ENCODE measurements around the gene PER3. TPM values are rescaled to one million over a fixed set of nuclear protein-coding genes. Genes with fewer than 3 reads are reported as not detected.

Gene PER3
- total and polyA plus RNA-seq, 2 donors (not counting 1 experiment from before 2014, with no cell fraction given), result 2.4 to 5.8 TPM

- Histone ChIP-seq H3K36me3 (replicated peaks in 1 of 2; ENCODE audit: control extremely low read depth in 1 of 2, control insufficient read depth in 1 of 2, extremely low read depth in 1 of 2, insufficient read depth in 2 of 2, low read length in 1 of 2) (peaks cover 0 to 10% of the 10 kb centered on the region in 2 experiments), H3K27ac (ENCODE audit: low read length in 2 of 2) (no peak overlapping the region), H3K9ac (ENCODE audit: low read length) (no peak overlapping the region), H3K4me1 (ENCODE audit: control insufficient read depth in 2 of 2, insufficient read depth in 2 of 2, low read length in 2 of 2) (no peaks in the 10 kb centered on the region), H3K27me3 (replicated peaks in 1 of 4; ENCODE audit: control extremely low read depth in 1 of 4, control insufficient read depth in 3 of 4, insufficient read depth in 4 of 4, low read length in 3 of 4) (no peaks in the 10 kb centered on the region), H3K4me2 (replicated peaks; ENCODE audit: low read depth, low read length, poor library complexity, severe bottlenecking) (no peak overlapping the region), H3K4me3 (ENCODE audit: control extremely low read depth in 1 of 5, extremely low read depth in 1 of 5, insufficient read depth in 1 of 5, low read depth in 2 of 5, low read length in 4 of 5) (no peak overlapping the region), H2AFZ (ENCODE audit: insufficient read depth, low read depth, low read length, poor library complexity, severe bottlenecking) (no peak overlapping the region), H3K79me2 (ENCODE audit: control insufficient read depth, insufficient read depth, low read length) (no peaks in the 10 kb centered on the region), H4K20me1 (ENCODE audit: control insufficient read depth, insufficient read depth, low read length, poor library complexity, severe bottlenecking) (no peaks in the 10 kb centered on the region), H3K9me3 (ENCODE audit: control extremely low read depth in 1 of 3, control insufficient read depth in 2 of 3, insufficient read depth in 1 of 3, low read length in 2 of 3) (peaks cover 3 to 13% (median 7%) of the 10 kb centered on the region in 3 donors)
- DNase-seq, result no peak
- WGBS (ENCODE audit: insufficient coverage), result 97% methylated on average over 6 of the region's 7 CpGs
- ATAC-seq (ENCODE audit: low read depth), result no peak
- CTCF ChIA-PET, result interaction anchor here (1.4 kb wide), 1 partner anchor 58 kb away, joined by 6 read pairs; no protein-coding TSS in a partner anchor
- H3K27ac Mint-ChIP-seq, result no peak overlapping the region
- peaks cover 15% of the 10 kb centered on the region for H3K9me3 Mint-ChIP-seq (ENCODE audit: insufficient read depth)
- H3K4me3 Mint-ChIP-seq, result no peak overlapping the region
- POLR2A ChIA-PET, result no interaction called here
- no peaks in the 10 kb centered on the region for H3K4me1 Mint-ChIP-seq
- intact Hi-C loops (cut with micrococcal nuclease), result no loop called here
- TF ChIP-seq, protein P1, sequence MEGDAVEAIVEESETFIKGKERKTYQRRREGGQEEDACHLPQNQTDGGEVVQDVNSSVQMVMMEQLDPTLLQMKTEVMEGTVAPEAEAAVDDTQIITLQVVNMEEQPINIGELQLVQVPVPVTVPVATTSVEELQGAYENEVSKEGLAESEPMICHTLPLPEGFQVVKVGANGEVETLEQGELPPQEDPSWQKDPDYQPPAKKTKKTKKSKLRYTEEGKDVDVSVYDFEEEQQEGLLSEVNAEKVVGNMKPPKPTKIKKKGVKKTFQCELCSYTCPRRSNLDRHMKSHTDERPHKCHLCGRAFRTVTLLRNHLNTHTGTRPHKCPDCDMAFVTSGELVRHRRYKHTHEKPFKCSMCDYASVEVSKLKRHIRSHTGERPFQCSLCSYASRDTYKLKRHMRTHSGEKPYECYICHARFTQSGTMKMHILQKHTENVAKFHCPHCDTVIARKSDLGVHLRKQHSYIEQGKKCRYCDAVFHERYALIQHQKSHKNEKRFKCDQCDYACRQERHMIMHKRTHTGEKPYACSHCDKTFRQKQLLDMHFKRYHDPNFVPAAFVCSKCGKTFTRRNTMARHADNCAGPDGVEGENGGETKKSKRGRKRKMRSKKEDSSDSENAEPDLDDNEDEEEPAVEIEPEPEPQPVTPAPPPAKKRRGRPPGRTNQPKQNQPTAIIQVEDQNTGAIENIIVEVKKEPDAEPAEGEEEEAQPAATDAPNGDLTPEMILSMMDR (IDR thresholded peaks at IDR 0.05), result no peak
- no peak for TF ChIP-seq EZH2 (IDR thresholded peaks at IDR 0.05; ENCODE audit: borderline replicate concordance, insufficient read depth, low read depth, low read length, poor library complexity, severe bottlenecking)
- peaks cover 4% of the 10 kb centered on the region for H3K27me3 Mint-ChIP-seq
Measured at GRCh38 chr1:7810395-7810794, 26.3 kb downstream of the PER3 start.

DNA sequence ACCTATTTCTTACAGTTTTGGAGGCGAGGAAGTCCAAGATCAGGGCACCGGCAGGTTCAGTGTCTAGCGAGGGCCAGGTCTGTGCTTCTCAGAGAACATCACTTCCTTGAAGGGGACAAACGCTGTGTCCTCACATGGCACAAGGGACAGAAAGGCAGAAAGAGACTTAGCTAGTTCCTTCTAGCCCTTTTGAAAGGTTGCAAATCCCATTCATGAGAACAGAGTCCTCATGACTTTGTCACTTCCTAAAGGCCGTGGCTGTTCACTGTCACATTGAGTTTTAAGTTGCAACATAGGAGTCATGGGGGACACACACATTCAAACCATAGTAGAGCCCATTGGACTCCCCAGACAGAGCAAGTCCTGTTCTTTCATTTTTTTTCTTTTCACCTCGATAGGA, 27.4 kb downstream of the PER3 start:
- no peak for DNase-seq
- intact Hi-C loops (cut with micrococcal nuclease), result no loop called here

More for the DNA sequence above, 27.4 kb downstream of the PER3 start:
- Histone ChIP-seq H3K27me3 (replicated peaks in 1 of 4; ENCODE audit: control extremely low read depth in 1 of 4, control insufficient read depth in 3 of 4, insufficient read depth in 4 of 4, low read length in 3 of 4) (no peaks in the 10 kb centered on the region), H3K4me3 (ENCODE audit: control extremely low read depth in 1 of 5, extremely low read depth in 1 of 5, insufficient read depth in 1 of 5, low read depth in 2 of 5, low read length in 4 of 5) (no peak overlapping the region), H3K36me3 (replicated peaks in 1 of 2; ENCODE audit: control extremely low read depth in 1 of 2, control insufficient read depth in 1 of 2, extremely low read depth in 1 of 2, insufficient read depth in 2 of 2, low read length in 1 of 2) (peaks cover 0 to 9% of the 10 kb centered on the region in 2 experiments), H3K4me2 (replicated peaks; ENCODE audit: low read depth, low read length, poor library complexity, severe bottlenecking) (no peak overlapping the region), H3K4me1 (ENCODE audit: control insufficient read depth in 2 of 2, insufficient read depth in 2 of 2, low read length in 2 of 2) (no peaks in the 10 kb centered on the region), H3K27ac (ENCODE audit: low read length in 2 of 2) (no peak overlapping the region), H3K9me3 (ENCODE audit: control extremely low read depth in 1 of 3, control insufficient read depth in 2 of 3, insufficient read depth in 1 of 3, low read length in 2 of 3) (peaks cover 3 to 13% (median 7%) of the 10 kb centered on the region in 3 donors), H4K20me1 (ENCODE audit: control insufficient read depth, insufficient read depth, low read length, poor library complexity, severe bottlenecking) (no peaks in the 10 kb centered on the region), H2AFZ (ENCODE audit: insufficient read depth, low read depth, low read length, poor library complexity, severe bottlenecking) (no peak overlapping the region), H3K79me2 (ENCODE audit: control insufficient read depth, insufficient read depth, low read length) (no peaks in the 10 kb centered on the region), H3K9ac (ENCODE audit: low read length) (no peak overlapping the region)
- H3K27ac Mint-ChIP-seq, result no peak overlapping the region
- no peak for ATAC-seq (ENCODE audit: low read depth)
- H3K9me3 Mint-ChIP-seq (ENCODE audit: insufficient read depth), result peaks cover 15% of the 10 kb centered on the region
- no peaks in the 10 kb centered on the region for H3K4me1 Mint-ChIP-seq
- TF ChIP-seq EZH2 (IDR thresholded peaks at IDR 0.05; ENCODE audit: borderline replicate concordance, insufficient read depth, low read depth, low read length, poor library complexity, severe bottlenecking), result no peak
- TF ChIP-seq, protein P1 (IDR thresholded peaks at IDR 0.05), result no peak
- WGBS (ENCODE audit: insufficient coverage), result 82% methylated on average over 5 of the region's 6 CpGs
- peaks cover 4% of the 10 kb centered on the region for H3K27me3 Mint-ChIP-seq
- no peak overlapping the region for H3K4me3 Mint-ChIP-seq
- ChIA-PET CTCF (interaction anchor here (0.9 to 1.5 kb wide), 3 partner anchors 9 to 59 kb away, joined by 3 to 6 read pairs (median 3); no protein-coding TSS in a partner anchor), POLR2A (no interaction called here)
